Left kidney (tissue), 2 donors: ENCODE measurements around the gene RBKS. TPM values are rescaled to one million over a fixed set of nuclear protein-coding genes. Genes with fewer than 3 reads are reported as not detected.
"Not testable (repeated sequence)": the region's sequence is repeated elsewhere in the genome, so short reads cannot be mapped to it uniquely, and the experiment has no call there.

Source experiments
- DNase-seq: peaks from one replicate; pipeline ENCODE4 v3.0.0-alpha.2; 2013
- polyA plus RNA-seq: library from polyadenylated mRNA; unstranded; fragments of 120-200 nt; gene quantifications from one replicate; pipeline ENCODE4 v1.2.1, GENCODE V29; 2013; ENCODE audit not compliant: insufficient read length

Gene RBKS
- polyA plus RNA-seq, 1 donor: 6.7 TPM

DNA sequence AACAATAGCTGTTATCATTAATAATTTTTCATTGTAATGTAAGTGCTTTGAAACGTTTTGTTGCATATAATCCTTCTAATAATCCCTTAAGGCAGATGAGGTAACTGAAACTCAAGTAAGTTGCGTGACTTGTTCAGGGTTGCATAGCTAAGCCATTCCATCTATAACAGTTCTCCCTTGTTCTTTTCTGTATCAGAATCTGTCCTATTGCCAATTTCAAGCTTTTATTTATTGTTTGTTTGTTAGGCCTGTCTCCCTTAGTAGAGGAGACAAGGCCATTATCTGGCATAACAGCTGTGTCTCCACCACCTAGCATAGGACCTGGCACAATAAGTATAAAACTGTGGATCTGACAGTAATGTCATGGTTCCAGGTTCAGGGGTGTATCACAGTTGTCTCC lies 19.7 kb upstream of the RBKS start:
- DNase-seq: no peak

DNA sequence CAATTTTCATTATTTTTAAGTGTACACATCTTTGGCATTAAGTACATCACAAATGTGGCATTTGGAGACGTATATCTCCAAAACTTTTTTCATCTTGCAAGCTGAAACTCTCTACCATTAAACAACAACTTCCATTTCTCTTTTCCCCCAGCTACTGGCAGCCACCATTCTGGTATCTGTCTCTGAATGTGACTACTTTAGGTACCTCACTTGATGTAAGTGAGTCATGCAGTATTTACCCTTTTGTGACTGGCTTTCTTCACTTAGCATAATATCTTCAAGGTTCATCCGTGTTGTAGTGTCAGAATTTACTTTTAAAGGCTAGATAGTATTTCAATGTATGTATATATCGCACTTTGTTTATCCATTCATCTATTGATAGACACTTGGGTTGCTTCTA lies 17.4 kb upstream of the RBKS start:
- DNase-seq: no peak

DNA sequence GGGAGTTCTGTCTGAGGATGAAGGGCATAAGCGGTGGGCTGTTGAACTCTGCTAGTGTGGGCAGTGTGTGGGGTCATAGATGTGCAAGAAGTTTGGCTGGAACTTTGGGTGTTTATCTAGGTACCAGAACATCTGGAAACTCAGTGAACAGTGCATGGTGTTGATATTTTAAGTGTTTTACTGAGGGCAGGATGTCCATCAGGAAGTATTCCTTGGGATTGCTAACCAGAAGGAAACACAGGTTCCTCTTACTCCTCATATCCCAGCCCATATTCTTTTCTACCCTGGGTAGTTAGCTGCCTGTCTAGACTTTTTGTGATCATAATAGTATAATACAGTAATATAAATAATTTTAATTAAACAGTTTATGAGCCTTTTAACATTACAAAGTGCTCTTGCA lies 15.9 kb upstream of the RBKS start:
- DNase-seq: no peak

- DNase-seq: no peak
Observed at GRCh38 chr2:27904405-27904665, 14.1 kb upstream of the RBKS start.

- DNase-seq: no peak
Observed at GRCh38 chr2:27903649-27904404, 13.6 kb upstream of the RBKS start.

DNA sequence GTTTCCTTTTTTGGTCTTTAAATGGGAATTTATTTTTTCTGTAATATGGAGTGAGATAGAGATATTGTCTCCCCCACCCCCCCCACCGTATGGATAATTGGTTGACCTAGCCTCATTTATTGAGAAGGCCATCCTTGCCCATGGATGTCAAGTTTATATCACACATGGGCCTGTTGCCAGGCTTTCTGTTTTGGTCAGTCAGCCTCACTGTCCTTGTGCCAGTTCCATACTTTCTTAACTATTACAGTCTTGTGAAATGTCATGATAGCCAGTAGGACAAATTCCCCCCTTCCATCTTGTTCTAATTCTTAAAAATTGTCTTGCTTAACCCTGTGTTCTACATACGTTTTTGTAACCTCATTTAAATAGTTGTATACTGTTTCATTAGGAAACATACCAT lies 12.8 kb upstream of the RBKS start:
- DNase-seq: no peak

DNA sequence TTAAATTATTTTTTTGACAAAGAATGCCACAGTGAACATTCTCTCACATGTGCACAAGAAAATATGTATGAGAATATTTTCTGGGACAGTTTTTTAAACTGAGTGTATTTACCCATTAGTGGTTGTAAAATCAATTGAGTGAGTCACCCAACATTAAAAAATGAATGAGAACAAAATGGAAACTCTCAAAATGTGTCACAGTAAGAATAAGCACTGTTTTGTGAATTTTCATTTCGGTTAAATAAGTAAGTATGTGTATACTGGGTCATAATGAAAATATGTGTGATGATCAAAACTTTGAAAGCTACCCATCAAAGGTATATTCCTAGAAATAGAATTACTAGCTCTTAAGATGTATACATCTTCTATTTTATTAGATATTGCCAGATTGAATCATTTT lies 11.9 kb upstream of the RBKS start:
- DNase-seq: no peak

GRCh38 chr2:27901234-27901633 lies 11.0 kb upstream of the RBKS start:
- no peak for DNase-seq

GRCh38 chr2:27897717-27898116 lies 7.5 kb upstream of the RBKS start:
- DNase-seq: no peak

- DNase-seq: no peak
Observed at GRCh38 chr2:27893006-27893405, 2.8 kb upstream of the RBKS start.

- DNase-seq: no peak
Observed at GRCh38 chr2:27891673-27892105, 1.5 kb upstream of the RBKS start.

DNA sequence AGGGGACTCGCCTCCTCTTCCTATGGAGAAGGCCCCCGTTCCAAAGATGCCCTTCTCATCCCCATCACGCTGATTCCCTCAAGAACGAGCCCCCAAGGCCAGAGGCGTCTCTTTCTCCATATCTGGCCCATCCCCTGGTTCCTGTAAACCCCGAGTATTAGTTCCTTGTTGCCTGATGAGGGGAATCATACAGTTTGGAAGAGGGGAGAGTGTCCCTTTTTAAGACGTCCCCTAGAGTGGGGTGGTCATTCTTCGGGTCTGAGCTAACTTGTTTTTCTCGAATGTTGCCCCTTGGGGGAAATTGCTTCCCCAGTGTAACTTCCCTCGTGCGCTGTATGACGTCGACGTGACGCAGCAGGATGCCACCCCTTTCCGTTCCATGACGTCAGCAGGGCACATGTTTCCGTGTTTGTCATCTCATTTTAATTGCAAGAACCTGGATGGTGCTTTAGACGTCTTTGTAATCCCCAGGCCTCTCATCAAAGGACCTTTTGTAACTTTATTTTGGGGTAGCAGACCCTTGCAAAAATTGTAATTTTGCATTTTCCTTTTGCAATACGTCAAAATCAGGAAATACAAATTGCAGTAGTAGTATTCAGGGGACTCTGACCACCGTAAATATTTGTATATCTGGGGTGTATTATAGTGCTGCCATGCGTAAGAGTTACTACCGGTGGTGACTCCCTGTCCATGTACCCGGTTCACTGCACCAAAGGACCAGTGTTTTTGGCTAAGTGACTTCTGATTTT lies 911 bp upstream of the RBKS start:
- peak; percentile 79 for DNase-seq

DNA sequence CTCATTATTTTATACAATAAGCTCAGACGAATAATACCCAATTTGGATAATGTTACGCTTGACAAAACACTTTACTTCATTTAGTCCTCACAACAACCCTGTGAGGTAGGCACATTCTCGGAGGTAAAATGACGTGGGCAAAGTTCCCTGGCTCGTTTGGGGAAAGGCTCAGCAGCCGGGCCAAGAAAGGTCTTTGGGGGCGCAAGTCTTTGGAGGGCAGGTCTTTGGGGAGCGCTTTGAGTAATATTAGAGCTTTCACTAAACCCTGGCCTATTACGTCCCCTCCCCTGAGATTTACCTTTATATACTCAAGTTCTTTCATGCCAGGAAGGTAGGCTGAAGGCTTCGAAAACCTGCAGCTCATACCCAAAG lies 427 bp downstream of the RBKS start:
- DNase-seq: peak; percentile 28

- no peak for DNase-seq
Observed at GRCh38 chr2:27888790-27889189, 1.4 kb downstream of the RBKS start.

GRCh38 chr2:27887830-27888229 lies 2.4 kb downstream of the RBKS start:
- DNase-seq: no peak

- no peak for DNase-seq
Observed at GRCh38 chr2:27887111-27887510, 3.1 kb downstream of the RBKS start.

DNA sequence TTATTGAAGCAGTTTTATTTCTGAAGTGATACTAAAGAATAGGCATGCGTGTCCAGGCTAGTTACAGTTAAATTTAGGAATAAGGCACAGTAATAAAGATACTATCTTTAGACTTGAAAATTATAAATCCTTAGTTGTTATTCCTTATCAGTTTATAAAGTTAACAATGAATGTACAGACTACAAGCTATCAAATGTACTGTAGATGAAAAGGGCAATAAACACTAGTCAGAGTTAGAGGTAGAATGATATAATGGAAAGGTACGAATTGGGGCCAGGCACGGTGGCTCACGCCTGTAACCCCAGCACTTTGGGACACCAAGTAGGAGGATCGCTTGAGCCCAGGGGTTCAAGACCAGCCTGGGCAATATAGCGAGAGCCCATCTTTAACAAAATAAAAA lies 3.9 kb downstream of the RBKS start:
- no peak for DNase-seq

GRCh38 chr2:27885661-27886060 lies 4.5 kb downstream of the RBKS start:
- DNase-seq: no peak

DNA sequence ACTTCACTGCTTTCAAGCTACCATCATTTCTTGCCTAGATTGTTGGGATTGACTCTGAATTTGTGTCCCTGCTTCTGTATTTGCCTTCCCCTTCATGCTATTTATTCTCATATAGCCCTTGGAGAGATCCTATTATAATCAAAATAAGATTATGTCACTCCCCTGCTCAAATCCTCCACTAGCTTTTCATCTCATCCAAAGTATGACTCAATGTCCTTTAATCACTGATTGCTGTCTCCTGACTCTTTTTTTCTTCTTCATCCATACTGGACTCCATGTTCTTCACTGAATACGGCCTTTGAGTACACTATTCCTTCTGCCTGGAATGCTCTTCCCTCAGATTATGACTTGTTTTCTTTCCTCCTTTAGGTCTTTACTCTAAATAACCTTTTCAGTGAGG lies 5.0 kb downstream of the RBKS start:
- DNase-seq: no peak

DNA sequence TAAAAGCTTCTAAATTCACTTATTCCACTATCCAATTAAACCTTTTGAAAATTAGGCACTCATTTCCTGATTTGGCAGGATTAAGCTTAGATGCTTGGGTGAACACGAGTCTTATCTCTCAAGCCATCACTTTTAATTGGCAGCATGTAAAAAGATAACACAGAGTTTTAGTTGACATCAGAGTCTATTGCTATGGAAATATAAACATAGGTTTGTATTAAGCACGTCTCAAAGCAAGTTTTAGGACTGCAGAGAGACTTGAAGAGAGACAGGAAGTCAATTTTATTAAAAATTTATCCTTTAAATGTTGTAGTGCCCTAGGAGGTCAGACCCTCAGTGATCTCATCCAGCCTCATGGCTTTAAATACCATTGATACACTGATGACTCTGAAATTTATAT lies 5.6 kb downstream of the RBKS start:
- DNase-seq: no peak

DNA sequence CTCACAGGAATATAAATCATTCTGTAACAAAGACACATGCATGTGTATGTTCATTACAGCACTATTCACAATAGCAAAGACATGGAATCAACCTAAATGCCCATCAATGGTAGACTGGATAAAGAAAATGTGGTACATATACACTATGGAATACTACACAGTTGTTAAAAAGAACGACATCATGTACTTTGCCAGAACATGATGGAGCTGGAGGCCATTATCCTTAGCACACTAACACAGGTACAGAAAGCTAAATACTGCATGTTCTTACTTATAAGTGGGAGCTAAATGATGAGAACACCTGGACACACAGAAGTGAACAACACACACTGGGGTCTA lies 7.6 kb downstream of the RBKS start:
- not testable (repeated sequence) for DNase-seq

- DNase-seq: not testable (repeated sequence)
Observed at GRCh38 chr2:27881815-27882583, 8.2 kb downstream of the RBKS start.

- DNase-seq: no peak
Observed at GRCh38 chr2:27878825-27879224, 11.4 kb downstream of the RBKS start.
